ENCODE measurements around the gene NFU1.
"Not testable (repeated sequence)": the region's sequence is repeated elsewhere in the genome, so short reads cannot be mapped to it uniquely, and the experiment has no call there.

The NFU1 gene

DNA sequence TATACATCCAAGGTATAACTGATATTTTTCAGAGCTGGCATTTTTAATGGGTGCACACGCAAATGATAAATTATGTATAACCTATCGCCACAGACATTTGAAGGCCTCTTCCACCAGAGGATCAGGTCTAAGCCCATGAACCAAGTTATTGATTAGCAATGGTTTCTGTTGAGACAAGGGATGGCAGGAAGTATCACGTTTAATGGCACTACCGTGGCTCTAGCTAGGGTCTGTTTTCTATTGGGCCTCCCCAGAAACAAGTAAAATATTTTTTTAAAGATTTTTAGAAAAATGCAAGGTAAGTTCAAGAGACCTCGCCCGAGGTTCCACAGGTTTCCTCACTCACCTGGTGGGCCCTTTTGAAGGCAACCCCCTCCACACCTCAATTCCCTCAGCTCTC lies 50.9 kb downstream of the NFU1 start:
- DNase-seq: no peak

DNA sequence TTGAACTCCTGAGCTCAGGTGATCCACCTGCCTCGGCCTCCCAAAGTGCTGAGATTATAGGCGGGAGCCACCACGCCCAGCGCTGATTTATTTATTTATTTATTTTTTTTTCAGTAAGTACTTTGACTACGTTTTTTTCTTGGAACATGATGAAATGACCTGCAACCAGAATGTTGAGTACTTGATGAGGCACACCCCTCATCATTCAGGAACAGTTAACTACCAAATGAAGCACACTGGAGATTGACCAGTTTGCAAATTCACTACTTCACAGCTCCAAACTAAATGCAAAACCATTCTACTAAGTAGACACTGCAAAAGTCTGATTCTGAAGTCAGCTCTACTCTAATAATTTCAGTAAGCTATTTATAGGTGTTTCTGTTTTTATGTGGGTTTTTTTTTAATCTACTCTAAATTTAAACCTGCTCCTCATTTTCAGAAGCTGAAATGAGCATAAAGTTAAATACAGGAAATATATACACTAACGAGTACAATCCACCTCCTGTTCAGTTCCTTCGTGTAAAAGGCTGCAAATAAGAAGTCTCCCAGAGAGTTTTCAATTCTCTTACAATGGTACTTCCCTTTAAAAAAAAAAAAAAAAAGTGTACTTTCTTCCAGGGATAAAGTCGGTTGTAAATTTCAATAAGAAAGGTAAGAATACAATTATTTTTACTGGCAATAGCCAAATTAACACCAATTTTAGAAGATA lies 51.6 kb downstream of the NFU1 start:
- peak; percentile 28 for DNase-seq

DNA sequence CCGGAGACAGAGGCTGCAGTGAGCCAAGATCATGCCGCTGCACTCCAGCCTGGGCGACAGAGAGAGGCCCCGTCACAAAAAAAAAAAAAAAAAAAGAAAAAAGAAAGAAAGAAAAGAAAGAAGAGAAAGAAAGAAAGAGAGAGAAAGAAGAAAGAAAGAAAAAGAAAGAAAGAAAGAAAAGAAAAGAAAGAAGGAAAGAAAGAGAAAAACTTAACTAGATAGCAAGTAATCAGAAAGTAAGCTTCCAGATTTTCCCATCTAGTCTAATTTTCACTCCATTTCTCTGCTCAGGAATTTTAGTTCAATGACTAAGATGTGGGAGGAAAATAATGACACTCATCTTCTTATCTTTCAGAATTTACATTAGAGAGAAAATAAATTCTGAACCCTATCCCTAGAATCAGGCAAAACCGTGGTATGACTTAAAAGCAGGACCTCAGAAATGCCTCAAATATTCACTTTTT lies 52.6 kb downstream of the NFU1 start:
- no peak for DNase-seq

DNA sequence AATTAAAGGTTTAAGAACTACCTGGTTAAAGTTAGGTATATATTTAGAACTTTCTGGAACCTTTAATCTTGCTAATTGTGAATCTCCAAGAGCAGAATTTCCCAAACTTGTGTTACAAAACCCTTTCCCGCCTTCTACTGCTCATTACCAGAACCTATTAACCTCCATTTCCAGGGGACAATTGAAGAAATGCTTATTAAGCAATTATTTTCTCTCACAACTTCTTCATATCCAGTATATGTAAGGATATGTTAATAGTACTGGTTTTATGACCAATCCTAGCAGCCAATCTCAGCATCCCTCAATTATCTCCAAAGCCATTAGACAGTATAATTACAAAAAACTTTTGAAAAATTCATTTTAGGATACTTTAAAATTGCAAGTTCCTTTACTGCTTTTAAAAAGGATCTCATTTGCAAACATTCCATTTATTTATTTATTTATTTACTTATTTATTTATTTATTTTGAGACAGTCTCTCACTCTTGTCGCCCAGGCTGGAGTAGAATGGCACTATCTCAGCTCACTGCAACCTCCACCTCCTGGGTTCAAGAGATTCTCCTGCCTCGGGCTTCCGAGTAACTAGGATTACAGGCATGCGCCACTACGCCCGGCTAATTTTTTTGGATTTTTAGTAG lies 53.9 kb downstream of the NFU1 start:
- DNase-seq: no peak

DNA sequence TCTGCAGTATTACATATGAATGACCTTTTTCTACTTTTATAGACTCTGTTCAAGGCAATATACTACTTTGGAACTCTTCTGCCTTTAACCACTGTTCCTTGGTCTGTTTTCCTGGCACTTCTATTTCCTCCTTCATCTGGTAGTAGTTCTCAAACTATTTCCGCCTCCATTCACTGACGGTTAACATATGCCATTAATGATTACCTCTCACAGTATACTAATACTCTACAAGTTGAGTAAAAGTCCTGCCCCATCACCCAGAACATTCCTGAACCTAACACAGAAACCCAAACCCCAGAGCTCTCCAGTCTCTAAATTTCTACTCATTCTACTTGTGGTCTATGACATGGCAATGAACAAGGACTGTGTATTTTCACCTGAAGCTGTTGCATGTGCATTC lies 54.7 kb downstream of the NFU1 start:
- no peak for DNase-seq

DNA sequence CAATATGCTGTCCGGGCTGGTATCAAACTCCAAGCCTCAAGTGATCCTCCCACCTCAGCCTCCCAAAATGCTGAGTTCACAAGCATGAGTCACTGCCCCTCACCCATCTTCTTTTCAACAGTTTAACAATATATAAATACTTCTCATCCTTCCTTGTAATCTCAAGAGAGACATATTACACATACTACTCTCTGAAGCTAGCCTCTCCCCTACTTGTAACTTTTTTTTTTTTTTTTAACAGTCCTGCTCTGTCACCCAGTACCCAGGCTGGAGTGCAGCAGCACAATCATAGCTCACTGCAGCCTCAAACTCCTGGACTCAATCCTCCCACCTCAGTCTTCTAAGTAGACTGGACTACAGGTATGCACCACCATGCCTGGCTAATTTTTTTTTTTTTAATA lies 55.9 kb downstream of the NFU1 start:
- DNase-seq: no peak

DNA sequence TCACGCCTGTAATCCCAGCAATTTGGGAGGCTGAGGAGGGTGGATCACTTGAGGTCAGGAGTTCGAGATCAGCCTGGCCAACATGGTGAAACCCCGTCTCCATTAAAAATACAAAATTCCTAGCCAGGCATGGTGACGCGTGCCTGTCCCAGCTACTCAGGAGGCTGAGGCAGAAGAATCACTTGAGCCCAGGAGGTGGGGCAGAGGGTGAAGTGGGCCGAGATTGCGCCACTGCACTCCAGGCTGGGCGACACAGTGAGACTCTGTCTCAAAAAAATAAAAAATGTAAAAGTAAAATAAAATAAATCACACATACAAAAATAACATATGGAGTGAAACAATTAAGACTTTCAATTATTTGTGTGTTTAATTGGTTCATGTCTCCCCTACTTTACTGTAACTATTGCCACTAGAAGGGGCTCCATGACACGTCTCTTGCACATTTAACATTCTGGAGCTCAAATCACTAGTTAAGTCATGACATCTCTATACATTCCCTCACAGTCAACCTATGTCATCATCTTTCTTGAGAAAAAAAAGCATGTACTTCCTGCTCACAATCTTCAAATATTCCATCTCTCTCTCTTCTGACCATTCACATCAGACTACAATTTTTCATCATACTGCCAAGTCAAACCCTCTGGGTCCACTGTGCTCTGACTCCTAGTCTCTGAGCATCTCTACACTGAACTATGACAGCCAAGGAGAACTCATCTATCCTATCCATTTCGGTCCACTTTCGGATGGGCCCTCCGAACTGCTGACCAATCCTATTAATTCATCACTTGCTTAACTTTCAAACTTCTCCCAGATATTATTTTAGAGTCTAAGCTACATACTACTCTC lies 56.9 kb downstream of the NFU1 start:
- DNase-seq: no peak

DNA sequence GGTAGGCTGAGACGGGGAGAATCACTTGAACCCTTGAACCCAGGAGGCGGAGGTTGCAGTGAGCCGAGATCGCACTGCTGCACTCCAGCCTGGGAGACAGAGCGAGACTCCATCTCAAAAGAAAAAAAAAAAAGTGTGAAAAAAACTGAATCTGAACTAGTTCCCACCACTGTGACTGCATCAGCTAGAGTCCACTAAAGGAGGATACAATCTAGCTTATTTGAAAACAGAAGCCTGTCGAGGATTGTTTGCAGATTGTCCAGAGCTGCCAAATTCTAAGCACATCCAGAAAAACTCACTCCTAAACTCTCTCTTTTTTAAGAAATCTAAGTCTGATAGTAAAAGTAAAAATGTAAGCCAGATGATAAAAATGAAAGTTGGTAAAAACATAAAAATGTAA lies 60.8 kb downstream of the NFU1 start:
- no peak for DNase-seq

DNA sequence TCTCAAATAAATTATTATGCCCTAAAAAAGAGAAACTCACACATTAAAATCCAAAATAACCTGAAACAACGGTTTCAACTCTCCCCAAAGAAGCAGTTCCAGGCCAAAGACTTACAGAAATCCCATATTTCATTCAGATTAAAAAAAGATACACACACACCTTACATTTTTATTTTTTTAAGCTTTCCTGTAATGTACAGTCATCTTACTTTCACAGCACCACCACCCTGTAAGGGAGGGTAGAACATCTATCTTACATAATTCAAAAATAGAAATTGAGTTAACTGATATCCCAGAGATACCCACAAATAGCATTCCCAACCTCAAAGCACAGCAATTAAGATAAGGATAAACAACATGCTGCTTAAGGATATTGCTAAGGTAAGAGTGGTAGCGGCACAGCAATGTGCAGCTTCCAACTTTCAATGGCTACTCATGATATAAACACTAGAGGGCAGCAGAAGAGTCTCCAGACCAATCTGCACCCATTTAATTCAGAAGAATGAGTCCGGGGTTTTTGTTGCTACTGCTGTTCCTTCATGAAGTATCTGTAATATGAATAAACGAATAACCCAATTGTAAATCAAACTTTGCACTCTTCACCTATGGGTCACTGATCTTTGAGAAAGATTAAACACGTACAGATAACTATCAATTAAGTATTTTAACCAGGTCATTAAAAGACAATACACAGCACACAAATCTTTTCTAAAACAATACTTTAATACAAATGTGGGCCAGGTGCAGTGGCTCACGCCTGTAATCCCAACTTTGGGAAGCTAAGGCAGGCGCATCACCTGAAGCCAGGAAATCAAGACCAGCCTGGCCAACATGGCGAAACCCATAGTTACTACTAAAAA lies 61.5 kb downstream of the NFU1 start:
- peak; percentile 26 for DNase-seq

DNA sequence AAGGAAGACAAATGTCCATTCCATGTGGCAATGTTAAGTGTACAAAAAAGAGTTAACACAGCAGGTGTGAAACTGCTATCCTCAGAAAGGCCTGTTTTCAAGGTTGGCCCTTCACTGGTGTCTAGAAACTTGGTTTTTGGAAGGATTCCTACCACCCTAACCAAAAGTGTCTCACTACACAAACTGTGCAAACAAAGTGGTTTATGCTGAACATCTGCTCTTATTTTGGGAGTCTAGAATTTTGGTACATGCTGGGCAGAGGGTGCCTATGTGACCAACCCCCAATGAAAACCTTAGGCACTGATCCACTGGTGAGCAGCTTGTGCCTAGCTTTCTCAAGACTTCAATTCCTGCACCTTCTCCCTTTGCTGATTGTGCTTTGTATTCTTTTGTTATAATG lies 64.5 kb downstream of the NFU1 start:
- no peak for DNase-seq

DNA sequence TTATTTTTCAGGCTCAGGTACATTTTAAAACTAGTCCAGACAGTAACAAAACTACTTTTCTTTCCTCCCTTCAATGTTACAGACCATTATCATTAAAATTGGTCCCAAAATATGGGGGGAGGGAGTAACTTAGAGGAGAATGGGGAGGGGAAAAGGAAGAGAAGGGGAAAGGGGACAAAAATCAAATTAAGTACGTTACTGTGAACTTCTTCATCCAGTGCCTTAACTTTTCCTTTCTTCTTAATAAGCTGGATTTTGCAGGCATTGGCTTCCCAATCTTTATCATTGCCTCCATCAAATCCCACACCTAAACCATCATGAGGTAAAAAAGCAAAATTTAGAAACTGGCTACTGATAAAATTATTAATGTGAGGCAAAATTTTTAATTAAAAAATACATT lies 67.4 kb downstream of the NFU1 start:
- DNase-seq: no peak

DNA sequence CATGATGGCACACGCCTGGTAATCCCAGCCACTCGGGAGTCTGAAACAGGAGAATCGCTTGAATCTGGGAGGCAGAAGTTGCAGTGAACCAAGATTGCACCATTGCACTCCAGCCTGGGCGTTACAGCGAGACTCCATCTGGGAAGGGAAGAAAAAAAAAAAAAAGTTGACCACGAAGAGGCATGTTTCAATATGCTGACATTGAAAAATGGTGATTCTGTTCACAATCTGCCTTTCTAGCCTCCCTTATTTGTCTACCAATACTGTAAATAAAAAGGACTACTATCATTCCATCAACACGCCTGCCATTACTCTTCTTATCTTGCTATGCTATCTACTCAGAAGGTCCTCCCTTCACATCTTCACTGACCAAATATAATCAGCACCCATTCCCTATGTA lies 68.6 kb downstream of the NFU1 start:
- no peak for DNase-seq

DNA sequence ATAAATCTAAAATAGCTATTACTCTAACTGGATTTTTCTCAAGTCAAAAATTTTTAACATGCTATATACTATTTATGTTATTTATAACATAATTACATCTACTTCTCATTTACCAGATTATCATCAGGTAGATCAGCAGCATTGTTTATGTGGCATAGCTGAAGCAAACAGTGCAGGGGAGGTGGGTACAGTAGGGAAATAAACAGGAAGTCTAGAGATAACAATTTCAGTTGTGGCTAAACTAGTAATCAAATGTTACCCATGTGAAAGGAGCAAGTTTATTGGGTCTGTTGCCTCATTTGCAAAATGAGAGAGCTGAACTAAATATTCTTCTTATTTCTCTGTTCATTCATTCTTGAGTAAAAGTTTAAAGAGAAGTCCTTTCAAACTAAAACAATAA lies 77.9 kb downstream of the NFU1 start:
- DNase-seq: no peak

DNA sequence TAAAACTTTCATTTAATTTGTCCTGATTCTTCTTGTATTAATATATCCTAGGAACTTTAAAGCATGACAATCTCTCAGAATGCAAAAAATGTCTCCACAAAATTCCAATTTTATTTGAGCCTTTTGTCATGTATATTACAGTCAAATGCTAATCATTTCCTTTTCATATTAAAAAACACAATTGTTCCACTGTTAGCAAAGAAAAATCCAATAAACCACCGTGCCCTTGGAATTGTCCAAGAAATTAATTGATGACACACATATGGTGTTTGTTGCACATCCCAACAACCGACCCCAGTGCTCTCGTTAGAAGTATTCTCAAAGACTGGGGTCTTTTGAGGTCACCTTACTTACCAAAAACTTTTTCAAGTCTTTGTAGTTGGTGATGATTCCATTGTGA lies 78.3 kb downstream of the NFU1 start:
- DNase-seq: no peak

DNA sequence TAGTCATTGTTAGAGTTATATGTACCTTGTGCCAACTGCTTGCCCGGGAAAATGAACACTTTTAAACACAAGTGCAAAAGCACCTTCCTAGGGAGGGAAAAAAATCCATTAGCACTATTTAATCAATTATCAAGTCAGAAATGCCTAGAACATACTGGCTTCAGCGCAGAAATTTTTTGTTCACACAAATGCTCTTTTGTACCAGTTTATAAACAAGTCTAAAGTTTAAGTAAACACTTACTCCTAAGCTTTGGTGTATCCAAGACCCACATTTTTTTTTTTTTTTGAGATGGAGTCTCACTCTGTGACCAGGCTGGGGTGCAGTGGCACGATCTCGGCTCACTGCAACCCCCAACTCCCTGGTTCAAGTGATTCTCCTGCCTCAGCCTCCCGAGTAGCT lies 80.8 kb downstream of the NFU1 start:
- no peak for DNase-seq

DNA sequence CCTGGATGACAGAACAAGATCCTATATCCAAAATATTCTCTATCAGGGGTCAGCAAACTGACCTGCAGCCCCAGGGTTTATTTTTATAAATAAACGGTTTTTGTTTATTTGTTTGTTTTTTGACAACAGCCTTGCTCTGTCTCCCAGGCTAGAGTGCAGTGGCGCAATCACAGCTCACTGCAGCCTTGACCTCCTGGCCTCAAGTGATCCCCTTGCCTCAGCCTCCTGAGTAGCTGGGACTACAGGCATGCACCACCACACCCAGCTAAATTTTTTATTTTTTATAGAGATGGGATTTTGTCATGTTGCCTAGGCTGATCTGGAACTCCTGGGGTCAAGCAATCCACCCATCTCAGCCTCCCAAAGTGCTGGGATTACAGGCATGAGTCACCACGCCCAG lies 82.3 kb downstream of the NFU1 start:
- not testable (repeated sequence) for DNase-seq

DNA sequence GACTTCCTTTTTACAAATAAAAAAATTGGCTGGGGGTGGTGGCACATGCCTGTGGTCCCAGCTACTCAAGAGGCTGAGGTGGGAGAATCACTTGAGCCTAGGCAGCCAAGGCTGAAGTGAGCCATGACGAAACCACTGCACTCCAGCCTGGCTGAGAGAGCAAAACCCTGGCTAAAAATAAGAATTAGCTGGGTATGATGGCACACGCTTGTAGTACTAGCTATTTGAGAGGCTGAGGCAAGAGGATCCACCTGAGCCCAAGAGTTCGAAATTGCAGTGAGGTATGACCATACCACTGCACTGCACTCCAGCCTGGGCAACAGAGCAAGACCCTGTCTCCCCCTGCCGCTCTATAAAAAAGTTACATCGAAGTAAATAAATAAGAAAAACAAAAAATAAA lies 83.9 kb downstream of the NFU1 start:
- DNase-seq: no peak

DNA sequence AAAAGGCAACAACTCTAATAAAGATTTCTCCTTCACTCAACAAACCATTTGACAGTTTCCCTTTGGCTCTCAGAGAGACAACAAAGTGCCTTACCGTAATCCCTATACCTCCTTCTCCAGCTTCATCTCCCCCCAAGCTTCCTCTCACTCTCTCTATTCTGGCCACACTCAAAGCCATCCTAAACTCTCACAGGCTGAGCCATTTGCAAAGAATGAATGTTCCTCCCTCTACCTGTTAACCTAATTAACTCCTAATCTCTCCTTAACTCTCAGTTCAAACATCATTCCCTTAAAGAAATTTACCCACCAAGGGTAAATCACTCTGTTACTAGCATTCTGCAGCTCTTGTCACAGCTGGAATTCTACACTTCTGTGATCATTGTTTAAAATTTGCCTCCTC lies 88.5 kb downstream of the NFU1 start:
- DNase-seq: no peak
